Lower leg skin (tissue), 3 donors: Measurements from ENCODE around the gene PTGFRN.

Source experiments
- CTCF ChIP-seq, 3 donors: fragments of 450-650 bp; IDR thresholded peaks; one replicate each; pipeline ENCODE4 v1.5.1; 2016; ENCODE audit warnings: antibody characterized with exemption in 3 of 3, mild to moderate bottlenecking in 3 of 3, moderate library complexity in 2 of 3
- POLR2A ChIP-seq, 2 donors: fragments of 450-650 bp; IDR thresholded peaks; one replicate each; pipeline ENCODE4 v1.6.1; 2016 to 2017; ENCODE audit warnings: antibody characterized with exemption in 2 of 2, mild to moderate bottlenecking in 1 of 2, moderate library complexity in 1 of 2

GRCh38 chr1:116882866-116883265 lies 26.9 kb upstream of the PTGFRN start:
- TF ChIP-seq CTCF (IDR thresholded peaks at IDR 0.05) (no peak), POLR2A (IDR thresholded peaks at IDR 0.05) (no peak)
